ENCODE measurements around the gene FAM222B.
"Not testable (repeated sequence)": the region's sequence is repeated elsewhere in the genome, so short reads cannot be mapped to it uniquely, and the experiment has no call there.

FAM222B gene

DNA sequence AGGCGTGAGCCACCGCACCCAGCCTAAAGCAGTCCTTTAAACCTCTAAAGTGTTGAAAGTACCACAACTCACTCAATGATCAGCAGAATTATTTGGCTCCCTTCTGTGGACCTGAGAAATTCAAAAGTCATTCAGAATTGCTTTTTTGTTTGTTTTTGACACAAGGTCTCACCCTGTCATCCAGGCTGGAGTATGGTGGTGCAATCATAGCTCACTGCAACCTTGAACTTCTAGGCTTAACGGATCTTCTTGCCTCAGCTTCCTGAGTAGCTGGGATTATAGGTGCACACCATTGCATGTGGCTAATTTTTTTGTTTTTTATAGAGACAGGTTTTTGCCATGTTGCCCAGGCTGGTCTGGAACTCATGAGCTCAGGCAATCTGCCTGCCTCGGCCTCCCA, 54.5 kb downstream of the FAM222B start:
- Mint-ChIP-seq H3K9me3 (no peaks in the 10 kb centered on the region), H3K4me3 (no peak overlapping the region), H3K4me1 (peaks cover 3% of the 10 kb centered on the region), H3K36me3 (ENCODE audit: low read depth) (peaks cover 30% of the 10 kb centered on the region), H3K27ac (no peak overlapping the region), H3K27me3 (ENCODE audit: low read depth, poor library complexity) (peaks cover 3% of the 10 kb centered on the region)
- no peak for DNase-seq
- TF ChIP-seq, protein P1, sequence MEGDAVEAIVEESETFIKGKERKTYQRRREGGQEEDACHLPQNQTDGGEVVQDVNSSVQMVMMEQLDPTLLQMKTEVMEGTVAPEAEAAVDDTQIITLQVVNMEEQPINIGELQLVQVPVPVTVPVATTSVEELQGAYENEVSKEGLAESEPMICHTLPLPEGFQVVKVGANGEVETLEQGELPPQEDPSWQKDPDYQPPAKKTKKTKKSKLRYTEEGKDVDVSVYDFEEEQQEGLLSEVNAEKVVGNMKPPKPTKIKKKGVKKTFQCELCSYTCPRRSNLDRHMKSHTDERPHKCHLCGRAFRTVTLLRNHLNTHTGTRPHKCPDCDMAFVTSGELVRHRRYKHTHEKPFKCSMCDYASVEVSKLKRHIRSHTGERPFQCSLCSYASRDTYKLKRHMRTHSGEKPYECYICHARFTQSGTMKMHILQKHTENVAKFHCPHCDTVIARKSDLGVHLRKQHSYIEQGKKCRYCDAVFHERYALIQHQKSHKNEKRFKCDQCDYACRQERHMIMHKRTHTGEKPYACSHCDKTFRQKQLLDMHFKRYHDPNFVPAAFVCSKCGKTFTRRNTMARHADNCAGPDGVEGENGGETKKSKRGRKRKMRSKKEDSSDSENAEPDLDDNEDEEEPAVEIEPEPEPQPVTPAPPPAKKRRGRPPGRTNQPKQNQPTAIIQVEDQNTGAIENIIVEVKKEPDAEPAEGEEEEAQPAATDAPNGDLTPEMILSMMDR (IDR thresholded peaks at IDR 0.05): no peak

DNA sequence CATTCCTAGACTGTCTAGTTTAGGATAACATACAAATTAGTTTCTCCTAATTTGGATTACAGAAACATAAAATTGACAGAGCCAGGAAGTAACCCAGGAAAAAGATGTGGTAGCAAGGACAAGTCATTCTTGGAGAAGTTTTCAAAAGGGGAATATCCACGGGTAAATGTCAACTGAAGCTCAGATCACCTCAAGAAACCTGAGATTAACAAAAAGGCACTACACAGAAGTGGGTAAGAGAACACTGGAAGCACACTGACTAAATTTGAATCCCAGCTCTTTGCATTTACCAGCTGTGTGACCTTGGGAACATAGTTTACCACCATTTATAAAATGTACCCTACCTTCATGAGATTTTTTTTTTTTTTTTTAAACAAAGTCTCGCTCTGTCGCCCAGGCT, 59.4 kb downstream of the FAM222B start:
- DNase-seq: no peak
- TF ChIP-seq, protein P1 (IDR thresholded peaks at IDR 0.05): no peak
- H3K4me1 Mint-ChIP-seq: peaks cover 5% of the 10 kb centered on the region
- H3K36me3 Mint-ChIP-seq (ENCODE audit: low read depth): peaks cover 39% of the 10 kb centered on the region
- H3K27me3 Mint-ChIP-seq (ENCODE audit: low read depth, poor library complexity): peaks cover 3% of the 10 kb centered on the region
- no peaks in the 10 kb centered on the region for H3K9me3 Mint-ChIP-seq
- no peak overlapping the region for H3K4me3 Mint-ChIP-seq
- peak overlapping the region; percentile 22 for H3K27ac Mint-ChIP-seq

DNA sequence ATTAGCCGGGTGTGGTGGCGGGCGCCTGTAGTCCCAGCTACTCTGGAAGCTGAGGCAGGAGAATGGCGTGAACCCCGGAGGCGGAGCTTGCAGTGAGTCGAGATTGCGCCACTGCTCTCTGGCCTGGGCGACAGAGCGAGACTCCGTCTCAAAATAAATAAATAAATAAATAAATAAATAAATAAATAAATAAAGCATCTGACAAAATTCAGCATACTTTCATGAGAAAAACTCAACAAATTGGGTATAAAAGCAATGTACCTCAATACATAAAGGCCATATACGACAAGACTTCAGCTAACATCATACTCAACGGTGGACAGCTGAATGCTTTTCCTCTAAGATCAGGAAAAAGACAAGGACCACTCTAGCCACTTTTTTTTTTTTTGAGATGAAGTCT, 63.0 kb downstream of the FAM222B start:
- peaks cover 32% of the 10 kb centered on the region for H3K36me3 Mint-ChIP-seq (ENCODE audit: low read depth)
- H3K9me3 Mint-ChIP-seq; DNase-seq; H3K27me3 Mint-ChIP-seq (ENCODE audit: low read depth, poor library complexity); H3K4me3 Mint-ChIP-seq; H3K27ac Mint-ChIP-seq; H3K4me1 Mint-ChIP-seq: not testable (repeated sequence)

DNA sequence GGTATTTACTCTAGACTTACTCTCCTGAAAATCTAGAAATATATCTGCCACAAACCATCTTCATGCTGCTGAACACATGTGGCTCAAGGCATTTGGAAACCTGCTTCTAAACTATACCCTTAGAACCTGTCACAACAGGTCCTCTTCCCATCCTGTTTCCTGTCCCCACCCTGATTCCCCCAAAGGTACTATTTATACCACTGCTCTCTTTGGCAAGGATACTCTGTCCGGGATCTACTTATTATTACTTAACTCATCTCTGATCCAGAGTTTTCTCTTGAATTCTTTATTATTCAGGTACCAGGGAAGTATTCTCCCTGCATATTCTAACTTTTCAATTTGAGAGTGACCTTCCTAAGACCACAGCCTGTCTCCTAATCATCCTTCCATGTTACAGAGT, 65.4 kb downstream of the FAM222B start:
- Mint-ChIP-seq H3K36me3 (ENCODE audit: low read depth) (peaks cover 47% of the 10 kb centered on the region), H3K27me3 (ENCODE audit: low read depth, poor library complexity) (no peaks in the 10 kb centered on the region), H3K9me3 (no peaks in the 10 kb centered on the region), H3K4me1 (peaks cover 16% of the 10 kb centered on the region), H3K27ac (peak overlapping the region; percentile 5), H3K4me3 (no peak overlapping the region)
- TF ChIP-seq, protein P1 (IDR thresholded peaks at IDR 0.05): no peak
- no peak for DNase-seq

DNA sequence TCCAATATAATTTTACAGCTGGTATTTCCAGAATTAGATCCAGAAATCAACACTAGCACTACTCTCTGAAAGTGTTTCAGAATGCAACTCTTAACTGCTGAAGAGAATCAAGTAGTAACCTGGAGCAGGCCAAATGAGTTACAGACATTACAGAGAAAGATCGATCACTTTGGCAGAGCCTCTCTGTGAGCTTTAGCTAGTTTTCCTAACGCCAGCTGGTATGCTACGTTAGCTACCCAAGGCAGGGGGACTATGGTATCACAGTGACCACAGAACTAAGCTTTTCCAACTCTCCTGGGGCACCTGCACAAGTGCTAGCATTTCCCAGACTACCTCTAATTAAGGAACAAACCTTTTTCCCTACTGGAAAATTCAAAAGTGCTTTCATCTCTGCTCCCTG, 68.4 kb downstream of the FAM222B start:
- Mint-ChIP-seq H3K27ac (peak overlapping the region; percentile 97), H3K4me1 (peaks cover 24% of the 10 kb centered on the region), H3K4me3 (no peak overlapping the region), H3K9me3 (no peaks in the 10 kb centered on the region), H3K36me3 (ENCODE audit: low read depth) (peaks cover 42% of the 10 kb centered on the region), H3K27me3 (ENCODE audit: low read depth, poor library complexity) (no peaks in the 10 kb centered on the region)
- no peak for DNase-seq
- TF ChIP-seq, protein P1 (IDR thresholded peaks at IDR 0.05): no peak

DNA sequence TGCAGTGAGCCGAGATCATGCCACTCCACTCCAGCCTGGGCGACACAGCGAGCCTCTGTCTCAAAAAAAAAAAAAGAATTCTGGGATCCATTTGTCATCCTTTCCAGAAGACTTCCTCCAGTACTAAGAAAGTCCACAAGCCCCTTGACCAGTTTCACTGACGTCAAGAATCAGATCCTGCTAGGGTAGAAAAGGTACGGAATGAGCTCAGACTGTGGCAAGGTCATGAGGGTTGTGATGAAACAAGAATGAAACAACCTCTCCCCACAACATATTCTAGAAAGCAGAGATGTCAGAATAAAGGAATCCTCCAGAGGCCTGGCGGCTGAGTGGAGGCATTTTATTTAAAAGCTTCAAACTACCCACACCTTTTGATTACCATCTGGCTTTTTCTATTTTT, 68.9 kb downstream of the FAM222B start:
- TF ChIP-seq, protein P1 (IDR thresholded peaks at IDR 0.05): no peak
- H3K27ac Mint-ChIP-seq: peak overlapping the region; percentile 97
- H3K36me3 Mint-ChIP-seq (ENCODE audit: low read depth): peaks cover 38% of the 10 kb centered on the region
- H3K4me1 Mint-ChIP-seq: peaks cover 20% of the 10 kb centered on the region
- H3K9me3 Mint-ChIP-seq: no peaks in the 10 kb centered on the region
- DNase-seq: no peak
- no peak overlapping the region for H3K4me3 Mint-ChIP-seq
- H3K27me3 Mint-ChIP-seq (ENCODE audit: low read depth, poor library complexity): no peaks in the 10 kb centered on the region

All from nephron progenitor cell (in vitro differentiated cells).